GM12891 (cell line): ENCODE measurements around the gene SCLT1.

ENCODE experiments used
- POLR2A ChIP-seq: IDR thresholded peaks from 2 replicates; pipeline ENCODE4 v1.6.1; 2011; ENCODE audit warnings: low read depth, low read length, control low read depth
- TAF1 ChIP-seq: IDR thresholded peaks from 2 replicates; pipeline ENCODE4 v1.6.1; 2011; ENCODE audit warnings: low read depth, low read length, control low read depth

DNA sequence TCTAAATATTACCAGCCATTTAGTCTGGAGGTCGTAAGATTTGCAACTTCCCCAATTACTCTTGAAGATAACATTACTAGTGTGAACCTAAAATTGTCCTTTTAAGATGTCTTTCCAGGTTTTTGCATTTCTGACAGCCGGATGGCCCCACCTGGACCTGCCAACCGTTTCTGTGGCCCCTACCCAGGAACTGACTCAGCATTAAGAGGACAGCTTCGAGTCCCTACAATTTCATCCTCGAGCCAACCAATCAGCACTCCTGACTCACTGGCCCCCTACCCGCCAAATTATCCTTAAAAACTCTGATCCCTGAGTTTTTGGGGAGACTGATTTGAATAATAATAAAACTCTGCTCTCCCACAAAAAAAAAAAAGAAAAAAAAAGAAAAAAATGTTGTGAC lies 112.0 kb downstream of the SCLT1 start:
- TF ChIP-seq POLR2A (no peak), TAF1 (no peak)
